GM13977 (cell line): ENCODE measurements around the gene PTPRA.
"Not testable (repeated sequence)": the region's sequence is repeated elsewhere in the genome, so short reads cannot be mapped to it uniquely, and the experiment has no call there.

Source experiments
- DNase-seq: peaks from one replicate; pipeline ENCODE4 v3.0.0; 2012; ENCODE audit warnings: low spot score
- CTCF ChIP-seq: IDR thresholded peaks from 2 replicates; pipeline ENCODE4 v1.5.1; 2012; ENCODE audit warnings: mild to moderate bottlenecking, control low read depth; ENCODE audit not compliant: insufficient read depth; ENCODE audit errors: extremely low read depth, missing control alignments
- in situ Hi-C: fragments of 300-500 bp; cut with MboI; formaldehyde crosslinking; loops from one replicate; pipeline ENCODE4 v1.12.0; 2022; ENCODE audit warnings: low sequenced_read_pairs, low pct_unique_long_range_greater_than_20kb, mixed read lengths, inconsistent platforms; ENCODE audit not compliant: unreplicated experiment

The PTPRA gene

DNA sequence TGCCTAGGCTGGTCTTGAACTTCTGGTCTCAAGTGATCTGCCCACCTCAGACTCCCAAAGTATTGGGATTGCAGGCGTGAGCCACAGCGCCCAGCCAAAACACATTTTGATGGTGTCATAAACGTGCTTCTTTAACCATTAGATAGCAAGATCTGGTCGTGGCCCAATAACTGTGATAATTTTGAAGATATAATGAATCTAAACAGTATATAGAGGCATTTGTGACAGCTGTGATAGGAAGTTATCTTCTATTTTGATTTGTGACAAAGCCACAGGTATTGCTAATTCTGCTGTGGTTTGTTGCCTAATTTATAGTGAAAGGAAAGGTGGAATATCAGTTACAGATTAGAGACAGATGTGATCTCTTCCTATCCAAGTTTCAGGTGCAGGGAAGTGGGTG lies 197.4 kb downstream of the PTPRA start:
- no peak for DNase-seq
- in situ Hi-C loops, result no loop called here
- TF ChIP-seq CTCF, result no peak

DNA sequence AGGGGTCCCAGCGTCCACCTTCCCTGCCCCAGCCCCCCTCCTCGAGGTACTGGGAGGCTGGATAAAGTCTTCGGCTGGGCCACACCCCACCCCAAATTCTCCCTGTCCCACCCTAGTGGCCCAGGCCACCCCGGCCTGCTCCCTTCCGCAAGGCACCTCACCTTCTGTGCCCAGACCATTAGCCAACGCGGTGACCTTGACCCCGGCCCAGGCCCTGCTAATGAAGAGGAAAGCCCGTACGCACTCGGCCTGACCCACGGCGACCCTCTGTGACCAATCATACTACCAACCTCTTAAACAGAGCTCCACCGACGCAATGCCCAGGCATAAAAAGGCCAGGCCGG lies 198.0 kb downstream of the PTPRA start:
- no peak for DNase-seq
- no peak for TF ChIP-seq CTCF
- in situ Hi-C loops, result no loop called here

- peak; percentile 17 for DNase-seq
- no peak for TF ChIP-seq CTCF
- in situ Hi-C loops, result no loop called here
These were observed 198.6 kb downstream of the PTPRA start, which contains the start of gene OXT for GRCh38 chr20:3071610-3072529. Gene OXT, plus strand, starts transcription at chr20:3071620. Its CDS starts 36 bp downstream, at chr20:3071656.

DNA sequence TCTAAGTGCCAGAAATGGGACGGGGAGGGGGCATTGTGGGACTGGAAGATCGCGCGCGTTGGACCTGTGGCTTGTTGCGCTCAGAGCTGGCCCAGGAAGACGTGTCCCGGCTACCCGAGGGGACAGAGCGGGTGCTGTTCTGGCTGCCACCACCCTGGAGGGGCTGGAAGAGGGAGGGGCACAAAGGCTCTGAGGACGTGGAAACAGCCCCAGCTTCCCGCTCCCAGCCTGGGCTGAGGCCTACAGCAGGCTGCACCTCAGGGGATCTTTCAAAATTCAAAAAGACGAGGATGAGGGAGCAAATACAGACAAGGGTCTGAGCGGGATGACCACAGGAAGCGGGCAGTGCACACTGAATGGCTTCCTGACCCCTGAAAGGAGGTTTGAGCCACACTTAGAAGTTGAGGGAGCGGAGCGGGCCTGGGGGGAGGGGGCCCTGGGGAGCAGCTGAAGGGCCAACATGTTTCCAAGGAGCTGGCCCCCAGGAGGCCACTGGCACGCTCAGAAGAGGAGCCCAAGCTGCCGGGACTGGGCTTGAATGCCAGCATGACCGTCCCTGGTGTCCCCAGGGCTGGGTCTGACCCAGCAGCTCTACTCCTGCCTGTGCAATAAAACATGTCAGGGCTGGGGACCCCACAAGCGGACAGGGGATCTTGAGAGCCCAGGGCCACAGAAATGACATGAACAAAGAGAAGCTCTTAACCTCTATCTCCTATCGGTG lies 199.4 kb downstream of the PTPRA start:
- no peak for TF ChIP-seq CTCF
- in situ Hi-C loops, result no loop called here
- DNase-seq, result peak; percentile 2

DNA sequence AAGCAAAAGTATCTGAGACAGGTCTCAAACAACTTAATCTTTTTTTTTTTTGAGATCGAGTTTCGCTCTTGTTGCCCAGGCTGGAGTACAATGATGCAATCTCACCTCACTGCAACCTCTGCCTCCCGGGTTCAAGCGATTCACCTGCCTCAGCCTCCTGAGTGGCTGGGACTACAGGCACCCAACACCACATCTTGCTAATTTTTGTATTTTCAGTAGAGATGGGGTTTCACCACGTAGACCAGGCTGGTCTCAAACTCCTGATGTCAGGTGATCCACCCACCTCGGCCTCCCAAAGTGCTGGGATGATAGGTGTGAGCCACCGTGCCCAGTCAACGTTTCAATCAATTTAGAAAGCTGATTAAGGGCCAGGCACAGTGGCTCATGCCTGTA lies 200.0 kb downstream of the PTPRA start:
- DNase-seq, in situ Hi-C loops: not testable (repeated sequence)

- no peak for TF ChIP-seq CTCF
- in situ Hi-C loops, result no loop called here
- no peak for DNase-seq
These were observed 201.5 kb downstream of the PTPRA start for GRCh38 chr20:3074812-3075211.

DNA sequence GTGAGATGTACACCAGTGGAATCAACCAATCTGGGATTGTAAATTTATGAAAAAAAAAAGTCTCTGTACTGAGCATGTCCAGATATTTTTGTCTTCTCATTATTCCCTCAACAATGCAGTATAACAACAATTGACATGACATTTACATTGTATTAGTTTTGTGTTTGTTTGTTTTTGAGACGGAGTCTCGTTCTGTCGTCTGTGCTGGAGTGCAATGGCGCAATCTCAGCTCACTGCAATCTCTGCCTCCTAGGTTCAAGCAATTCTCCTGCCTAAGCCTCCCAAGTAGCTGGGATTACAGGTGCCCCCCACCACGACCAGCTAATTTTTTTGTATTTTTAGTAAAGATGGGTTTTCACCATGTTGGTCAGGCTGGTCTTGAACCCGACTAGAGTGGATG lies 202.0 kb downstream of the PTPRA start:
- in situ Hi-C loops, DNase-seq: not testable (repeated sequence)
